ENCODE results near the gene ZNF583. TPM values are rescaled to one million over a fixed set of nuclear protein-coding genes. Genes with fewer than 3 reads are reported as not detected.

The ZNF583 gene
- total RNA-seq, 2 donors from 2014 or later, result 1.3 to 2.1 TPM

DNA sequence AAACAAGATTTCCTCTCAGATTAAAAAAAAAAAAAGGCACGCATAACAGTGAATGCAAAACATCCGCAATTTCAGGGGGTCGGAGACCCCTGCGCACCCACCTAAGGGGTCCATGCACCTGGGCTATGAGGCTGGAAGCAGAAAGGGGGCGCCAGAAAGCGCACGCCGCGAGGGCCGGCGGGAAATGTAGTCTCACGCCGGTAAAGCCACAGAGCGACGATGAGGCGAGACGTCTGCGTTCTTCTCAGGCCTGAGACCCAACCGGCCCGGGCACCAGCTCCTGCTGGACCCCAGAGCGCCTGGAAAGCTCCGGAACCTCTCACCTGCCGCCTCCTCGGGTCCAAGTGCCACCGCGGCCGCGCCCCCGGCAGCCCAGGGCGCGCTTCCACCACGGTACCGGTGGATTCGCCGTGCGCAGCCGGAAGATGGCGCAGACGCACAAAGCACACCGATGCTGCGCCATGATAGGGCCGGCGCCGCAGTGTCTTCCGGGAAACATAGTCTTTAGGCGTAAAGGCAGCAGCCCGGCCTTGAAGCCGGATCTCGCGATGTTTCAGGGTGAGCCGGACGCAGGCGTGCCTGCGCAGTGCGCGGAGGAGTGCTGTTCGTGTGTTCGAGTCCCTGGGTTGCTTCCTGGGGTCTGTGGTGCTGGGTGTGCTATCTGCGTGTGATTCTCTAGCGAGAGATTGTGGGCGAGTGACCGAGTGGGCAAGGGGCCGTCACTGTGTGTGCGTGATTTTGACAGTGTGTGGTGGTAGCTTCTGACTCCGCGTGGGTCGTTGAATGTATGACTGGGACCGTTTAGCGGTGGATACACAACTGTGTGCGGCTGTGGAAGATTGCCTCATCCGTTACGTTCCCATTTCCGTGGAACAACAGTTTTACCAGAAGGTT, 10.8 kb upstream of the ZNF583 start, which contains the start of gene ZNF582:
ZNF582 (minus strand) TSS at position 416 of the 894 bp plus-strand sequence. CDS start 1,782 bp downstream, outside the sequence.
- Histone ChIP-seq H3K4me1 (no peaks in the 10 kb centered on the region), H3K27ac (peak within 1 kb of the TSS; percentile 81), H3K36me3 (no peaks in the 10 kb centered on the region), H3K9ac (ENCODE audit: low read depth in 2 of 2, low read length in 2 of 2) (peak within 1 kb of the TSS; percentile 56 to 77), H3K27me3 (no peaks in the 10 kb centered on the region), H3K9me3 (no peaks in the 10 kb centered on the region), H3K4me3 (peak within 1 kb of the TSS; percentile 70)
- TF ChIP-seq, protein P1, sequence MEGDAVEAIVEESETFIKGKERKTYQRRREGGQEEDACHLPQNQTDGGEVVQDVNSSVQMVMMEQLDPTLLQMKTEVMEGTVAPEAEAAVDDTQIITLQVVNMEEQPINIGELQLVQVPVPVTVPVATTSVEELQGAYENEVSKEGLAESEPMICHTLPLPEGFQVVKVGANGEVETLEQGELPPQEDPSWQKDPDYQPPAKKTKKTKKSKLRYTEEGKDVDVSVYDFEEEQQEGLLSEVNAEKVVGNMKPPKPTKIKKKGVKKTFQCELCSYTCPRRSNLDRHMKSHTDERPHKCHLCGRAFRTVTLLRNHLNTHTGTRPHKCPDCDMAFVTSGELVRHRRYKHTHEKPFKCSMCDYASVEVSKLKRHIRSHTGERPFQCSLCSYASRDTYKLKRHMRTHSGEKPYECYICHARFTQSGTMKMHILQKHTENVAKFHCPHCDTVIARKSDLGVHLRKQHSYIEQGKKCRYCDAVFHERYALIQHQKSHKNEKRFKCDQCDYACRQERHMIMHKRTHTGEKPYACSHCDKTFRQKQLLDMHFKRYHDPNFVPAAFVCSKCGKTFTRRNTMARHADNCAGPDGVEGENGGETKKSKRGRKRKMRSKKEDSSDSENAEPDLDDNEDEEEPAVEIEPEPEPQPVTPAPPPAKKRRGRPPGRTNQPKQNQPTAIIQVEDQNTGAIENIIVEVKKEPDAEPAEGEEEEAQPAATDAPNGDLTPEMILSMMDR (IDR thresholded peaks at IDR 0.05), result peak; percentile 56
- intact Hi-C loops (cut with DNase I), result loop anchor here (10.0 kb wide), 1 partner anchor 1761 kb away; the partner anchor contains the start of gene ZNF329
- DNase-seq, result peak; percentile 94

DNA sequence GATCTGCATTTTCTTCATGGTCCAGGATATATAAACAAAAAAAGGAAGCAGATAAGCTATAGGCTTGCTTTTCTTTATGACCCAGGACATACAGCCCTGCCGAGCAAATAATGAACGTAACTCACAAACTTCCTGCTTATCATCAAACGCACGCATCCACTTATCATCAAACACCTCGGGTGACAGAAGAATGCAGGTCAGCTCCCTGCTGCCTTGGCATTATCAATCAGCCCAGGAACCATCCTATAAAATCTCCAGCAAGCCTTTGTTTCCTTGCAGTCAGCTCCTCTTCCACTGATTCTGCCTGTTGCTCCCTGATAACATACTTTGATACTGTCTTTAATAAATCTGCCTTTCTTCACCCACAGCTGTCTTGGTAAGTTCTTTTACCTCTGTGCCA, 5.3 kb upstream of the ZNF583 start:
- Histone ChIP-seq H3K4me3 (no peak overlapping the region), H3K9me3 (no peaks in the 10 kb centered on the region), H3K27me3 (no peaks in the 10 kb centered on the region), H3K4me1 (no peaks in the 10 kb centered on the region), H3K27ac (no peak overlapping the region), H3K36me3 (no peaks in the 10 kb centered on the region), H3K9ac (ENCODE audit: low read depth in 2 of 2, low read length in 2 of 2) (no peak overlapping the region)
- intact Hi-C loops (cut with DNase I), result loop anchor here (10.0 kb wide), 1 partner anchor 1756 kb away; the partner anchor contains the start of gene ZNF329
- no peak for DNase-seq
- TF ChIP-seq, protein P1 (IDR thresholded peaks at IDR 0.05), result no peak

DNA sequence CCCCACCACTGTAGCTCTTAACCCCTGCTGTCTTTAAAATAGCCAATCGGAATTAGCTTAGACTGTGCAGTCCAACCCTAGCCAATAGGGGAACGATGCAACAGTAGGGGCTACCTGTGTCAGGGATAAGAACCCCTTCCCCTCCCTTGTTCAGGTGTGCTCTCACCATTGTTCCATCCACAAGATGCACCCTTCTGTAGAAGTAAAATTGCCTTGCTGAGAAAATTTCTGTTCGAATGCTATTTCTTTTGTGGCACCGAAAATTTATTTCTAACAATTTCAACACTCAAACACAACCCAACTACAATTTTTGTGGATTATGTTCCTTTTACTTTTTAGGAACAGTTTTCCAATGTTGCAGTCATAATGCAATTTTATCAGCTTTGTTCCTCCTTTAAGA, 3.6 kb upstream of the ZNF583 start:
- H3K9ac ChIP-seq (ENCODE audit: low read depth in 2 of 2, low read length in 2 of 2), result no peak overlapping the region
- no peak for DNase-seq
- H3K4me3 ChIP-seq, result no peak overlapping the region
- no peak overlapping the region for H3K27ac ChIP-seq
- no peaks in the 10 kb centered on the region for H3K9me3 ChIP-seq
- H3K4me1 ChIP-seq, result no peaks in the 10 kb centered on the region
- intact Hi-C loops (cut with DNase I), result loop anchor here (10.0 kb wide), 1 partner anchor 194 kb away; the partner anchor contains the start of gene ZNF71
- no peaks in the 10 kb centered on the region for H3K36me3 ChIP-seq
- TF ChIP-seq, protein P1 (IDR thresholded peaks at IDR 0.05), result no peak
- no peaks in the 10 kb centered on the region for H3K27me3 ChIP-seq

DNA sequence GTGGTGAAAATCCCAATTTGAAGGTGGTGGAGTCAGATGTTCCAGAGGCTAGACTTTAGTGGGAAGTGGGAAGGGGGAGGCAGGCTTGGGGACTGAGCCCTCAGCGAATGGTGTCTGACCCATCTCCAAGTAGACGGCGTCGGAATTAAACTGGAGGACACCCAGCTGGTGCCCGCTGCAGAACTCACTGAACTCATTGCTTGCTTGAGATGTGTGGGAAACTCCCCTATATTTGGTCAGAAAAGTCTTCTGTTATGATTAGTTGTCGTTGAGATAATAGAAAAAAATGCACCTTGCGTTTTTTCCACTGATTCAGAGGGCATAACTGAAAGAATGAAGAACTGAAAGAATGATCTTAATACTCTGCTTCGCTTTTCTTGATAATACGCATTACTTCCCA, 871 bp upstream of the ZNF583 start:
- no peak for DNase-seq
- H3K9me3 ChIP-seq, result peaks cover 2% of the 10 kb centered on the region
- no peaks in the 10 kb centered on the region for H3K36me3 ChIP-seq
- TF ChIP-seq, protein P1 (IDR thresholded peaks at IDR 0.05), result no peak
- peak overlapping the region; percentile 61 to 74 for H3K9ac ChIP-seq (ENCODE audit: low read depth in 2 of 2, low read length in 2 of 2)
- intact Hi-C loops (cut with DNase I), result loop anchor here (10.0 kb wide), 1 partner anchor 192 kb away; the partner anchor contains the start of gene ZNF71
- no peaks in the 10 kb centered on the region for H3K27me3 ChIP-seq
- H3K27ac ChIP-seq, result peak overlapping the region; percentile 91
- no peaks in the 10 kb centered on the region for H3K4me1 ChIP-seq
- H3K4me3 ChIP-seq, result peak overlapping the region; percentile 75

DNA sequence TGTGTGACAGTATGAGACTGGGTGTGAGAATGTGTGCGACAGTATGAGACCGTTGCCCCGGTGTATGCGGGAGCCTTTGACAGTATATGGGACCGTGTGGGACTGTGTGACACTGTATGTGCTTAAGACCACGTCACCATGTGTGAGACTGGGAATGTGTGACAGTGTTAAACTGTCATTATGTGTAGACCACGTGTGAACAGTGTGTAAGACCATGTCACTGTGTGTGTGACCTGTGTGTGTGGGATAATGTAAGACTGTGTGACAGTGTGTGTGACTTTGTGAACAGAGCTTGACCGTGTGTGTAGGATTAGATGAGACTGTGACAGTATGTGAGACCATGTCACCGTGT, 549 bp downstream of the ZNF583 start:
- H3K9me3 ChIP-seq, result peaks cover 6% of the 10 kb centered on the region
- H3K36me3 ChIP-seq, result no peaks in the 10 kb centered on the region
- TF ChIP-seq, protein P1 (IDR thresholded peaks at IDR 0.05), result no peak
- no peaks in the 10 kb centered on the region for H3K27me3 ChIP-seq
- no peak overlapping the region for H3K27ac ChIP-seq
- H3K4me3 ChIP-seq, result peak overlapping the region; percentile 75
- H3K4me1 ChIP-seq, result no peaks in the 10 kb centered on the region
- peak overlapping the region in 1 of 2 donors; percentile 74 for H3K9ac ChIP-seq (ENCODE audit: low read depth in 2 of 2, low read length in 2 of 2)
- intact Hi-C loops (cut with DNase I), result loop anchor here (10.0 kb wide), 1 partner anchor 190 kb away; the partner anchor contains the start of gene ZNF71
- no peak for DNase-seq
